WERI-Rb-1 (cell line): ENCODE results near the gene LGALS3.

Source experiments
- DNase-seq: peaks from one replicate; pipeline ENCODE4 v3.0.0-alpha.2; 2020
- H3K27ac ChIP-seq: fragments of 250-450 bp; sonication (Bioruptor Pico); 2 replicates; pipeline ENCODE4 v1.5.1; 2020; ENCODE audit warnings: mild to moderate bottlenecking, moderate library complexity
- H3K27me3 ChIP-seq: fragments of 250-450 bp; sonication (Bioruptor Pico); 2 replicates; pipeline ENCODE4 v1.5.1; 2021; ENCODE audit warnings: mild to moderate bottlenecking, low read depth, moderate library complexity; ENCODE audit not compliant: insufficient read depth, severe bottlenecking
- H3K36me3 ChIP-seq: fragments of 250-450 bp; sonication (Bioruptor Pico); 2 replicates; pipeline ENCODE4 v1.5.1; 2020; ENCODE audit warnings: mild to moderate bottlenecking, moderate library complexity
- H3K4me3 ChIP-seq: 2 replicates; pipeline ENCODE4 v1.5.1; 2011; ENCODE audit warnings: low read depth, mild to moderate bottlenecking, control low read depth, low read length
- H3K9me3 ChIP-seq: fragments of 250-450 bp; sonication (Bioruptor Pico); 2 replicates; pipeline ENCODE4 v1.5.1; 2021; ENCODE audit warnings: mild to moderate bottlenecking, moderate library complexity; ENCODE audit not compliant: severe bottlenecking
- TF ChIP-seq, protein P1 (sequence below): IDR thresholded peaks from 2 replicates; pipeline ENCODE4 v1.5.1; 2011; ENCODE audit warnings: low read depth, mild to moderate bottlenecking, control low read depth, inconsistent platforms, low read length

The LGALS3 gene

DNA sequence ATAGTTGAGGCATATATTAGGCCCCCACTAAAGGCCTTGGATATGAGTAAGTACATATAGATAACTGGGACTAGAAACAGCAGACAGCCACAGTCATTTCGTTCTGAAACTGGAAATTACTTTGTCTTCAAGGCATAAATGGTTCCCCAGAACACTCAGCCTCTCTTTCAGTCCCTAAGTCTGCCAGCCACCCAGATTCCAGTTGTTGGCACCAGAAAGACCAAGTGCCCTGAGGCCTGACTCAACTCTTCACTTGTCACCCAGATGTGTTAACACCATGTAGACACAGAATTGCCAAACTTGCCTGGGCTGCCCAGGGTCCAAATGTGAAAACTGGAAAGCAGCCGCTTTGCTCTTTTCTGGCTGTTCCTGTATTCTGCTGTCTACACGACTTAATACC is 3.0 kb upstream of the LGALS3 start:
- no peak for DNase-seq
- Histone ChIP-seq H3K4me3 (no peak overlapping the region), H3K36me3 (no peaks in the 10 kb centered on the region), H3K27ac (no peak overlapping the region), H3K9me3 (no peaks in the 10 kb centered on the region), H3K27me3 (peaks cover 7% of the 10 kb centered on the region)
- TF ChIP-seq, protein P1, sequence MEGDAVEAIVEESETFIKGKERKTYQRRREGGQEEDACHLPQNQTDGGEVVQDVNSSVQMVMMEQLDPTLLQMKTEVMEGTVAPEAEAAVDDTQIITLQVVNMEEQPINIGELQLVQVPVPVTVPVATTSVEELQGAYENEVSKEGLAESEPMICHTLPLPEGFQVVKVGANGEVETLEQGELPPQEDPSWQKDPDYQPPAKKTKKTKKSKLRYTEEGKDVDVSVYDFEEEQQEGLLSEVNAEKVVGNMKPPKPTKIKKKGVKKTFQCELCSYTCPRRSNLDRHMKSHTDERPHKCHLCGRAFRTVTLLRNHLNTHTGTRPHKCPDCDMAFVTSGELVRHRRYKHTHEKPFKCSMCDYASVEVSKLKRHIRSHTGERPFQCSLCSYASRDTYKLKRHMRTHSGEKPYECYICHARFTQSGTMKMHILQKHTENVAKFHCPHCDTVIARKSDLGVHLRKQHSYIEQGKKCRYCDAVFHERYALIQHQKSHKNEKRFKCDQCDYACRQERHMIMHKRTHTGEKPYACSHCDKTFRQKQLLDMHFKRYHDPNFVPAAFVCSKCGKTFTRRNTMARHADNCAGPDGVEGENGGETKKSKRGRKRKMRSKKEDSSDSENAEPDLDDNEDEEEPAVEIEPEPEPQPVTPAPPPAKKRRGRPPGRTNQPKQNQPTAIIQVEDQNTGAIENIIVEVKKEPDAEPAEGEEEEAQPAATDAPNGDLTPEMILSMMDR = no peak

DNA sequence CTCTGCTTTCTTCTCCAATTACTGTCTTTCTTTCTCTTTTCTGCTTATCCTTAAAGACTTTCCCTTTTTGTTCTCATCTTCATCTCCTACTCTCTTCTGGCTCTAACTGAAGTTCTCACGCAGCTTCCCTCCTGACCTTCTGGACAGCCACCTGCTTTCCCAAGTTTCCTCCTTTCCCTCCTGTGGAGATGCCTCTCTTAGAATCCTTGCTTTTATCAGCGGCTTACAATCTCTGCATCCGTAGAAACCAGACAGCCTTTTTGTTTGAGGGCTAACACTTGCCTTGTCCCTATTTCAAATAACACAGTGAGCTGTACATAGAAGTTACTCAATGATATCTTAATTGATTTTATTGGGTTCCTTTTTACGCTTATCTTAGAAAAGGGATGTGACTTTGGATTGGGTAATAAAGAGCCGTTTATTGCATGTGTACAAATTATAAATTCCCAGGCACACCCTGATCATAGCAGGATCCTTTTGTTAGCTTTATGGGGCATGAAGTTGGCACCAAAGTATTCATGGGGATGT is 2.1 kb upstream of the LGALS3 start:
- no peak overlapping the region for H3K27ac ChIP-seq
- peaks cover 7% of the 10 kb centered on the region for H3K27me3 ChIP-seq
- H3K9me3 ChIP-seq = no peaks in the 10 kb centered on the region
- H3K36me3 ChIP-seq = no peaks in the 10 kb centered on the region
- H3K4me3 ChIP-seq = no peak overlapping the region
- TF ChIP-seq, protein P1 = no peak
- DNase-seq = no peak

DNA sequence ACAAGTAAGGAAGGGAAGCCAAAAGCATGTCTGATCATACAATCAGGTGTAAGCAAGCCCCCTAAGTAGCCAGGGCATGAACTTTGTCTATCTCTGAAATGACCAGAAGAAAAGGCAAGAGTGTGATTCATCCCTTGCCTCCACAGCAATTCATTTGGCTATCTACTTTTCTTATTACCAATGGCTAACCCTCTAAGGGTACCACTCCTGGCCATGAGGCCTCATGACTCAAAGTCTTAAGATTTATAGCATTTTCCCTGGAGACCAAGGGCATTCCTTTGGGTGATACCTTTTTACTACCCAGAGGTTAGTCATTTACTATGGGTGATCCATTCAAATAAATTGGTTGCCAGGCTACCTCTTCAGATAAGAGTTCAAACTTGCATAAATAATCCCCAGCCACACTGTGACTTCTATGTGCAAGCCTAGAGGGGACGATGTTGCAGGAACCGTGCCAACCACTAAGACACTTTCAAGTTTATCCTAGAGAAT is 1.5 kb upstream of the LGALS3 start:
- Histone ChIP-seq H3K27me3 (peaks cover 7% of the 10 kb centered on the region), H3K36me3 (no peaks in the 10 kb centered on the region), H3K27ac (no peak overlapping the region), H3K9me3 (no peaks in the 10 kb centered on the region), H3K4me3 (no peak overlapping the region)
- TF ChIP-seq, protein P1 = no peak
- DNase-seq = no peak

DNA sequence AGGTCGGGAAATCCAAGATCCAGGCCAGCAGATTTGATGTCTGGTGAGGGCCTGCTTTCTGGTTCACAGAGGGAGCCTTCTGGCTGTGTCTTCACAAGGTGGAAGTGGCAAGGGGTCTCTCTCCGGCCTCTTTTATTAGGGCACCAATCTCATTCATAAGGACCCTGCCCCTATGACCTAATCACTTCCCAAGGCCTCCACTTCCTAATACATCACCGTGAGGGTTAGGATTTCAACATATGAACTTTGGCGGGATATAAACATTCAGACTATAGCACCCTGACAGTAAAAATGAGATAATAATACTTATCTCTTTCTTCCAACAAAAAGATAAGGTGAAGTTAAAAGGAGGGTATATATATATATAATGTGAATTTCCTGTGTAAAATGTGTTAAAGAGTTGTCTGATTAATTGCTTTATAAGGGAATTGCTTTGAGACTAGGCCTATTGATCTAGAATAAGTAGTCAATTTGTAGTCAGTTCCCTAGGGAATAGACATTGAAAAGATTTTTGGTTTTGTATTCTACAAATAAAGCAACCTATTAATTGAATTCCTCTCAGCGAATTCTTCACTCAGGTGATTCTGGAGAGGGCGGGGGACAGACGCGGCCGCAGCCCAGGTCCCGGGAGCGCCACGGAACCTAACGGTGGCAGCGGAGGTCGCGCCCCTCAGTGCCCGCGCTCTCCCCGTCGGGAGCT is 516 bp upstream of the LGALS3 start:
- Histone ChIP-seq H3K9me3 (no peaks in the 10 kb centered on the region), H3K27ac (no peak overlapping the region), H3K36me3 (no peaks in the 10 kb centered on the region), H3K27me3 (peaks cover 7% of the 10 kb centered on the region), H3K4me3 (peak overlapping the region; percentile 49)
- TF ChIP-seq, protein P1 = no peak
- no peak for DNase-seq

DNA sequence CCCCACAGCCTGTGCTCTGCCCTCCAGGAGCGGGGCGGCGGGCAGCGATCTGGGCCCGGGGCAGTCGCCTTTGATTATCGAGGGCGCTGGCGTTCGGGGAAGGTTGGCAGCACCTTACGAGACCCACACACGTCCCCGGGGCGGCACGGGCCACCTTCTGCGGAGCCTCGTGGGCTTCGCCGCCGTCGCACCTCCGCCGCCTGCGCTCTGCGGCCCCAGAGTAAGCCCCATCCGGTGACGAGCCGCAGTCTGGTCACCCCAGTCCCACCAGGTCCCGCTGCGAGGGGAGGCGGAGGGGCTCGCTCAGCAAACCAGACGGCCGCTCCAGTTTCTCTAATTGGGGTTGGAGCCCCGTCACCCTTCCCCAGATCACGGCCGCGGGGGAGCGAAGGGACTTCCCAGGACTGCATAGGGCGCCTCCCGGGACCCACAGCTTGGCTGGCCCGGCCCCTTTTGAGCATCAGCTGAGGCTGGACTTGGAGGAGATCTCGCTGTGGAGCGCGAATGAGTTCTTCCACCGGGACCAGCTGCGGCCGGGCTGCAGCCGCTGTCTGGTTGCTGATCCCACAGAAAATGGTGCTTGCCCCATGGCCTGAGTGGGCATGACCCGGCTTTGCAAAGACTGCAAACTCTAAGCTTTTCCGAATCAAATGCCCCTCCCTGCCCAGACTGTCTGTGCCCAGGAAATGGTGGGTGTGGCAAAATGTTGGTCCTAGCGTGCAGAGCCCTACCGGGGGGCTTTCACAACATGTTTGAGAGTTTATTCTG is 560 bp downstream of the LGALS3 start:
- H3K27me3 ChIP-seq = peaks cover 7% of the 10 kb centered on the region
- H3K36me3 ChIP-seq = no peaks in the 10 kb centered on the region
- TF ChIP-seq, protein P1 = no peak
- no peaks in the 10 kb centered on the region for H3K9me3 ChIP-seq
- peak; percentile 45 for DNase-seq
- H3K27ac ChIP-seq = no peak overlapping the region
- peak overlapping the region; percentile 49 for H3K4me3 ChIP-seq
